ENCODE results near the gene SNTG2. TPM values are rescaled to one million over a fixed set of nuclear protein-coding genes. Genes with fewer than 3 reads are reported as not detected.

The SNTG2 gene
- total RNA-seq, 1 donor from 2014 or later = 2.2 TPM

DNA sequence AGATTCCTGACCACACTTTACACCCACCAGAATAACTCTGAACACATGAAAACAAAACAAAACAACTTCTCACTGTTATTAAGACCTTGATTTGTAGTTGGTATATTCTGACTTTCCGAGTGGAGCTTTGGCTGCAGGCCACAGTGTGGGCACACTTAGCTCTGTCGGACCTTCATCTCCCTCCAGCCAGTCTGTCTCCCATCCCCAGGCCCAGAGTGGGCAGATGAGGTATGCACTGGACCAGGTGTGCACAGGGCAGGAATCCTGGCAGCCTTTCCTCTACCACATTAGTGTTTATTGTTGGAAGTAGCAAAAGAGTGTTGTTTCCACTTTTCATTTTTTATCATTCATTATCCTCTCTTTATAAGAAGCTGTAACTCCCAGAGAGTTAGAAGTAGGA is 243.2 kb downstream of the SNTG2 start:
- Mint-ChIP-seq H3K36me3 (ENCODE audit: low read depth) (peaks cover 3% of the 10 kb centered on the region), H3K9me3 (peaks cover 16% of the 10 kb centered on the region), H3K4me1 (no peaks in the 10 kb centered on the region), H3K4me3 (no peak overlapping the region), H3K27ac (no peak overlapping the region), H3K27me3 (no peaks in the 10 kb centered on the region)
- intact Hi-C loops (cut with micrococcal nuclease) = no loop called here
- POLR2A ChIA-PET = no interaction called here
- CTCF ChIA-PET = no interaction called here
- DNase-seq = no peak
- no peak for ATAC-seq (ENCODE audit: low read depth)
- no peak for TF ChIP-seq CTCF (IDR thresholded peaks at IDR 0.05)

- H3K36me3 Mint-ChIP-seq (ENCODE audit: low read depth) = peaks cover 2% of the 10 kb centered on the region
- TF ChIP-seq CTCF (IDR thresholded peaks at IDR 0.05) = no peak
- H3K4me1 Mint-ChIP-seq = peaks cover 3% of the 10 kb centered on the region
- CTCF ChIA-PET = no interaction called here
- H3K9me3 Mint-ChIP-seq = peaks cover 14% of the 10 kb centered on the region
- intact Hi-C loops (cut with micrococcal nuclease) = no loop called here
- H3K27me3 Mint-ChIP-seq = no peaks in the 10 kb centered on the region
- no peak overlapping the region for H3K4me3 Mint-ChIP-seq
- POLR2A ChIA-PET = no interaction called here
- DNase-seq (no peak), ATAC-seq (ENCODE audit: low read depth) (no peak)
- no peak overlapping the region for H3K27ac Mint-ChIP-seq
These were observed 253.1 kb downstream of the SNTG2 start for GRCh38 chr2:1203772-1204171.

DNA sequence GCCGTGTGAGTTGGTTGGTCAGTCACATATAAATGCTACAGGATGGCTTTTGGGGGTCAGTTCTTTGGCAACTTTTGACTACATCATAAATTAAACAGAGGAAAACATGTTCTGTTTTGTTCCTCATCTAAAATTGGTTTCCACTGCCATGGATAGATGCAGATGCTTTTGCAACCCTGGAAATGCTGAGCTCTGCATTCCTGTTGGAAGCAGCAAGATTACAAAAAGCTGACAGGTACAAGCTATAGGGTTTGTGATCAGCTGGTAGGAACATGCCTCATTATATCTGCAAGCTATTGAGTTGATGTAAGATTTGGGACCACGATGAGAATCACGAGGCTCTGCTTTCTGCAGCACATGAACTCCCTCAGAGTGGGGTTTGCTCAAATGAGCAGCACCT is 255.2 kb downstream of the SNTG2 start:
- H3K27me3 Mint-ChIP-seq = no peaks in the 10 kb centered on the region
- no peak for TF ChIP-seq CTCF (IDR thresholded peaks at IDR 0.05)
- no peak overlapping the region for H3K27ac Mint-ChIP-seq
- peaks cover 2% of the 10 kb centered on the region for H3K36me3 Mint-ChIP-seq (ENCODE audit: low read depth)
- peaks cover 20% of the 10 kb centered on the region for H3K4me1 Mint-ChIP-seq
- peaks cover 6% of the 10 kb centered on the region for H3K9me3 Mint-ChIP-seq
- no peak overlapping the region for H3K4me3 Mint-ChIP-seq
- POLR2A ChIA-PET = no interaction called here
- intact Hi-C loops (cut with micrococcal nuclease) = no loop called here
- no peak for DNase-seq
- no peak for ATAC-seq (ENCODE audit: low read depth)
- CTCF ChIA-PET = no interaction called here

DNA sequence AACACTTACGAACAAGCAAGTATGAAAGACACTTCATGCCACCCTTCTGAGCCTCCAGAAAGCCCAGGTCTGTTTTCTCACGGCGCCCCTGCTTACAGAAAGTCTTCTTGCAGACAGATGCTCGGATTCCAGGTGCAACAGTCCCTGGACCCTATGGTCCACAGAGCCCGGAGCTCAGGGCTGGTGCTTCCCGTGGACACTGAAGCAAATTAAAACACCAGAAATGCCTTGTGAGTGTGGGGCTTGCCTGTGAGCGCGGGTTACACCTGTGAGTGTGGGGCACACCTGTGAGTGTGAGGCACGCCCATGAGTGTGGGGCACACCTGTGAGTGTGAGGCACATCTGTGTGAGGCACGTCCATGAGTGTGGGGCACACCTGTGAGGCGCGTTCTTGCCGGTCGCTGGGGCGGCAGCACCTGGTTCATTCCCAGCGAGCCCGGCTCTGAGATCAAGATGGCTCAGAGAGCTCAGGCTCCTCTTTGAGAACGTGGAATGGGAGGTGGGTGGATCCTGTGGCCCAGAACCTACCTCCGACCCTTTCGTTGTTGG is 257.4 kb downstream of the SNTG2 start:
- peaks cover 20% of the 10 kb centered on the region for H3K4me1 Mint-ChIP-seq
- DNase-seq = no peak
- peaks cover 5% of the 10 kb centered on the region for H3K9me3 Mint-ChIP-seq
- no peaks in the 10 kb centered on the region for H3K27me3 Mint-ChIP-seq
- ATAC-seq (ENCODE audit: low read depth) = no peak
- POLR2A ChIA-PET = no interaction called here
- H3K36me3 Mint-ChIP-seq (ENCODE audit: low read depth) = no peaks in the 10 kb centered on the region
- H3K27ac Mint-ChIP-seq = no peak overlapping the region
- CTCF ChIA-PET = no interaction called here
- intact Hi-C loops (cut with micrococcal nuclease) = no loop called here
- no peak for TF ChIP-seq CTCF (IDR thresholded peaks at IDR 0.05)
- H3K4me3 Mint-ChIP-seq = no peak overlapping the region

GRCh38 chr2:1208522-1208921 is 257.9 kb downstream of the SNTG2 start:
- Mint-ChIP-seq H3K4me1 (peaks cover 20% of the 10 kb centered on the region), H3K9me3 (peaks cover 5% of the 10 kb centered on the region), H3K27ac (no peak overlapping the region), H3K27me3 (no peaks in the 10 kb centered on the region), H3K36me3 (ENCODE audit: low read depth) (no peaks in the 10 kb centered on the region), H3K4me3 (no peak overlapping the region)
- ATAC-seq (ENCODE audit: low read depth) (no peak), DNase-seq (no peak)
- intact Hi-C loops (cut with micrococcal nuclease) = no loop called here
- ChIA-PET POLR2A (no interaction called here), CTCF (no interaction called here)
- TF ChIP-seq CTCF (IDR thresholded peaks at IDR 0.05) = no peak
